HCT116 (cell line): ENCODE measurements around the gene CACNB2.

ENCODE experiments used
- CEBPB ChIP-seq: IDR thresholded peaks from 2 replicates; pipeline ENCODE4 v1.6.1; 2012; ENCODE audit warnings: low read depth
- POLR2AphosphoS5 ChIP-seq: IDR thresholded peaks from 2 replicates; pipeline ENCODE4 v1.6.1; 2011; ENCODE audit warnings: mild to moderate bottlenecking, low read depth, low read length, moderate library complexity
- RAD21 ChIP-seq: IDR thresholded peaks from 2 replicates; pipeline ENCODE4 v1.6.1; 2012; ENCODE audit warnings: low read depth, mild to moderate bottlenecking
- TF ChIP-seq, protein P1 (sequence below), 3 experiments: fragments of 200-600 bp in 1 of 3; sonication (generic) in 1 of 3; IDR thresholded peaks in 2 of 3; conservative IDR thresholded peaks in 1 of 3; 2 replicates each; pipeline ENCODE4 v1.5.1; 2012 to 2017; ENCODE audit warnings: low read depth in 2 of 3, low read length in 2 of 3, antibody characterized with exemption in 1 of 3, borderline replicate concordance in 1 of 3, control low read depth in 1 of 3, mild to moderate bottlenecking in 1 of 3, mixed read lengths in 1 of 3, mixed run types in 1 of 3, moderate library complexity in 1 of 3; ENCODE audit not compliant: insufficient read depth in 1 of 3
- TF ChIP-seq, protein P2 (sequence below): IDR thresholded peaks from 2 replicates; pipeline ENCODE4 v1.6.1; 2012

DNA sequence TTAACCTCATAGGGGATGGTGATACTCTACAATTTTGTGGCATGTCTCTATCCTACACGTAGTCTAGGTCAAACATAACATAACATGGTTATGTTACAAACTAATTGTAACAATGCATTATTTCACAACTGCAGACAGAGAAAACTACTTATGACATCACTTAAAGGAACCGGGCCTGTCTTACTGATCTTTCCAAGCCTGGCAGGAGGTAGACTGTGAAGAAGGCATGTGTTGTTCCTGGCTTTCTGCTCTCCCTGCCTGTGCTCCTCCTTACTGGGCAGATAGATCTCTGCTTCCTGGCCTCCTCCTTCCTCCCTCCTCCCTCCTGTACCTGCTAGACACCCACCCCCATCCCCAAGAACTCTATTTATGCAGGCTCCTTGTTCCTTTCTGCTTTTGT, 5.4 kb downstream of the CACNB2 start:
- TF ChIP-seq, protein P1, sequence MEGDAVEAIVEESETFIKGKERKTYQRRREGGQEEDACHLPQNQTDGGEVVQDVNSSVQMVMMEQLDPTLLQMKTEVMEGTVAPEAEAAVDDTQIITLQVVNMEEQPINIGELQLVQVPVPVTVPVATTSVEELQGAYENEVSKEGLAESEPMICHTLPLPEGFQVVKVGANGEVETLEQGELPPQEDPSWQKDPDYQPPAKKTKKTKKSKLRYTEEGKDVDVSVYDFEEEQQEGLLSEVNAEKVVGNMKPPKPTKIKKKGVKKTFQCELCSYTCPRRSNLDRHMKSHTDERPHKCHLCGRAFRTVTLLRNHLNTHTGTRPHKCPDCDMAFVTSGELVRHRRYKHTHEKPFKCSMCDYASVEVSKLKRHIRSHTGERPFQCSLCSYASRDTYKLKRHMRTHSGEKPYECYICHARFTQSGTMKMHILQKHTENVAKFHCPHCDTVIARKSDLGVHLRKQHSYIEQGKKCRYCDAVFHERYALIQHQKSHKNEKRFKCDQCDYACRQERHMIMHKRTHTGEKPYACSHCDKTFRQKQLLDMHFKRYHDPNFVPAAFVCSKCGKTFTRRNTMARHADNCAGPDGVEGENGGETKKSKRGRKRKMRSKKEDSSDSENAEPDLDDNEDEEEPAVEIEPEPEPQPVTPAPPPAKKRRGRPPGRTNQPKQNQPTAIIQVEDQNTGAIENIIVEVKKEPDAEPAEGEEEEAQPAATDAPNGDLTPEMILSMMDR (IDR thresholded peaks at IDR 0.05 in 2 of 3, conservative IDR thresholded peaks at IDR 0.05 in 1 of 3; ENCODE audit: borderline replicate concordance in 1 of 3, insufficient read depth in 1 of 3, low read depth in 2 of 3, low read length in 2 of 3), result no peak
- TF ChIP-seq POLR2AphosphoS5, result no peak
- no peak for TF ChIP-seq RAD21
- TF ChIP-seq, protein P2, sequence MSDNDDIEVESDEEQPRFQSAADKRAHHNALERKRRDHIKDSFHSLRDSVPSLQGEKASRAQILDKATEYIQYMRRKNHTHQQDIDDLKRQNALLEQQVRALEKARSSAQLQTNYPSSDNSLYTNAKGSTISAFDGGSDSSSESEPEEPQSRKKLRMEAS, result no peak
- TF ChIP-seq CEBPB, result no peak
